Uterus (tissue), 2 donors: Measurements from ENCODE around the gene GSN.

Source experiments
- CTCF ChIP-seq, 4 experiments: fragments of 200-600 bp in 2 of 4; fragments of 450-650 bp in 2 of 4; sonication (generic) in 2 of 4; IDR thresholded peaks; one replicate each; pipeline ENCODE4 v1.5.1; 2016 to 2019; ENCODE audit warnings: antibody characterized with exemption in 4 of 4, mild to moderate bottlenecking in 2 of 4, moderate library complexity in 1 of 4
- POLR2A ChIP-seq, 2 donors: fragments of 450-650 bp; IDR thresholded peaks; one replicate each; pipeline ENCODE4 v1.6.1; 2016; ENCODE audit warnings: antibody characterized with exemption in 2 of 2, mild to moderate bottlenecking in 1 of 2, moderate library complexity in 1 of 2

GRCh38 chr9:121340676-121341392 lies 72.9 kb downstream of the GSN start:
- TF ChIP-seq CTCF (IDR thresholded peaks at IDR 0.05) (no peak), POLR2A (IDR thresholded peaks at IDR 0.05) (no peak)
